ENCODE measurements around the gene TEX48.

Gene TEX48

GRCh38 chr9:114664181-114664580 is 17.8 kb downstream of the TEX48 start:
- no peak for DNase-seq

GRCh38 chr9:114662081-114662989 is 19.7 kb downstream of the TEX48 start:
- peak; percentile 23 for DNase-seq

GRCh38 chr9:114657705-114658104 is 24.3 kb downstream of the TEX48 start, which contains the start of gene TEX53:
TSS of gene TEX53 (minus strand) at chr9:114657805. CDS start at chr9:114657774, 31 bp downstream.
- no peak for DNase-seq

- no peak for DNase-seq
Measured at GRCh38 chr9:114656301-114656700, 25.7 kb downstream of the TEX48 start.

- DNase-seq, result no peak
Measured at GRCh38 chr9:114655689-114656088, 26.3 kb downstream of the TEX48 start.

GRCh38 chr9:114653556-114654159 is 28.3 kb downstream of the TEX48 start:
- DNase-seq, result peak; percentile 41

- no peak for DNase-seq
Measured at GRCh38 chr9:114652776-114653555, 29.0 kb downstream of the TEX48 start.

- DNase-seq, result no peak
Measured at GRCh38 chr9:114643896-114644295, 38.1 kb downstream of the TEX48 start.

GRCh38 chr9:114643001-114643400 is 39.0 kb downstream of the TEX48 start:
- DNase-seq, result no peak

- no peak for DNase-seq
Measured at GRCh38 chr9:114641967-114642366, 40.0 kb downstream of the TEX48 start.

- DNase-seq, result no peak
Measured at GRCh38 chr9:114638404-114638803, 43.6 kb downstream of the TEX48 start.

- DNase-seq, result no peak
Measured at GRCh38 chr9:114634387-114634786, 47.6 kb downstream of the TEX48 start.

- DNase-seq, result no peak
Measured at GRCh38 chr9:114633438-114634089, 48.4 kb downstream of the TEX48 start.

- DNase-seq, result no peak
Measured at GRCh38 chr9:114631166-114631565, 50.8 kb downstream of the TEX48 start.

GRCh38 chr9:114629563-114630090 is 52.4 kb downstream of the TEX48 start:
- DNase-seq, result no peak

GRCh38 chr9:114627553-114627952 is 54.4 kb downstream of the TEX48 start:
- no peak for DNase-seq

GRCh38 chr9:114626415-114627020 is 55.5 kb downstream of the TEX48 start:
- no peak for DNase-seq

GRCh38 chr9:114624677-114625076 is 57.3 kb downstream of the TEX48 start:
- DNase-seq, result no peak

GRCh38 chr9:114621975-114622609 is 59.9 kb downstream of the TEX48 start:
- DNase-seq, result no peak

- DNase-seq, result no peak
Measured at GRCh38 chr9:114621561-114621960, 60.4 kb downstream of the TEX48 start.

GRCh38 chr9:114619191-114619761 is 62.7 kb downstream of the TEX48 start:
- no peak for DNase-seq

Measured in COR-L47 (cell line).